Measurements from ENCODE around the gene LARP1.

The LARP1 gene

GRCh38 chr5:154840435-154841272, 85.5 kb downstream of the LARP1 start:
- H4K91ac ChIP-seq (ENCODE audit: low read depth, low read length), result no peak overlapping the region
- no CpG with 5 or more reads among the region's 6 CpGs for WGBS (ENCODE audit: extremely low coverage, insufficient coverage, insufficient read length)

GRCh38 chr5:154841273-154841661, 86.1 kb downstream of the LARP1 start:
- Histone ChIP-seq H2BK120ac (ENCODE audit: insufficient read depth, low read length, poor library complexity) (no peak overlapping the region), H3K23ac (ENCODE audit: low read length) (no peak overlapping the region), H2AK5ac (ENCODE audit: low read length) (no peak overlapping the region), H3K4me2 (ENCODE audit: low read length) (no peak overlapping the region), H4K8ac (ENCODE audit: low read depth, low read length) (no peak overlapping the region), H4K12ac (ENCODE audit: low read depth, low read length) (no peak overlapping the region), H2BK5ac (ENCODE audit: low read depth, low read length, poor library complexity) (no peak overlapping the region), H3K4ac (ENCODE audit: low read depth, low read length) (no peak overlapping the region), H3K27ac (ENCODE audit: low read depth, low read length) (no peak overlapping the region), H3K27me3 (ENCODE audit: insufficient read depth, low read length) (no peaks in the 10 kb centered on the region), H2BK12ac (ENCODE audit: low read length) (no peak overlapping the region), H3K14ac (ENCODE audit: low read length) (no peak overlapping the region), H4K91ac (ENCODE audit: low read depth, low read length) (no peak overlapping the region), H3K4me1 (ENCODE audit: control insufficient read depth in 1 of 2, insufficient read depth in 2 of 2, low read length in 2 of 2) (peaks cover 0 to 12% of the 10 kb centered on the region in 2 experiments), H3K79me1 (ENCODE audit: low read length) (no peaks in the 10 kb centered on the region), H3K79me2 (ENCODE audit: control insufficient read depth, insufficient read depth, low read length, poor library complexity) (no peaks in the 10 kb centered on the region), H3K4me3 (ENCODE audit: low read depth, low read length) (no peak overlapping the region), H3K9ac (ENCODE audit: low read length) (no peak overlapping the region), H3K9me3 (ENCODE audit: insufficient read depth, low read depth, low read length) (no peaks in the 10 kb centered on the region), H3K36me3 (ENCODE audit: control insufficient read depth in 1 of 2, insufficient read depth in 2 of 2, low read length in 2 of 2) (no peaks in the 10 kb centered on the region), H3K18ac (ENCODE audit: low read length) (no peak overlapping the region), H2AFZ (ENCODE audit: insufficient read depth, low read length, poor library complexity) (no peak overlapping the region)
- DNase-seq, result no peak

More at GRCh38 chr5:154840435-154841272, 85.5 kb downstream of the LARP1 start:
- Histone ChIP-seq H3K18ac (ENCODE audit: low read length) (no peak overlapping the region), H2BK5ac (ENCODE audit: low read depth, low read length, poor library complexity) (no peak overlapping the region), H4K12ac (ENCODE audit: low read depth, low read length) (no peak overlapping the region), H2AFZ (ENCODE audit: insufficient read depth, low read length, poor library complexity) (no peak overlapping the region), H3K27me3 (ENCODE audit: insufficient read depth, low read length) (no peaks in the 10 kb centered on the region), H3K27ac (ENCODE audit: low read depth, low read length) (no peak overlapping the region), H3K23ac (ENCODE audit: low read length) (no peak overlapping the region), H2BK12ac (ENCODE audit: low read length) (no peak overlapping the region), H3K4me3 (ENCODE audit: low read depth, low read length) (no peak overlapping the region), H3K9me3 (ENCODE audit: insufficient read depth, low read depth, low read length) (no peaks in the 10 kb centered on the region), H2BK120ac (ENCODE audit: insufficient read depth, low read length, poor library complexity) (no peak overlapping the region), H3K4me2 (ENCODE audit: low read length) (no peak overlapping the region), H4K8ac (ENCODE audit: low read depth, low read length) (no peak overlapping the region), H3K79me2 (ENCODE audit: control insufficient read depth, insufficient read depth, low read length, poor library complexity) (no peaks in the 10 kb centered on the region), H3K36me3 (ENCODE audit: control insufficient read depth in 1 of 2, insufficient read depth in 2 of 2, low read length in 2 of 2) (no peaks in the 10 kb centered on the region), H3K79me1 (ENCODE audit: low read length) (no peaks in the 10 kb centered on the region), H3K9ac (ENCODE audit: low read length) (no peak overlapping the region), H3K14ac (ENCODE audit: low read length) (no peak overlapping the region), H2AK5ac (ENCODE audit: low read length) (no peak overlapping the region), H3K4me1 (ENCODE audit: control insufficient read depth in 1 of 2, insufficient read depth in 2 of 2, low read length in 2 of 2) (peaks cover 0 to 12% of the 10 kb centered on the region in 2 experiments), H3K4ac (ENCODE audit: low read depth, low read length) (no peak overlapping the region)
- peak in 1 of 2 donors; percentile 3 for DNase-seq

- H4K12ac ChIP-seq (ENCODE audit: low read depth, low read length), result no peak overlapping the region
- no peak overlapping the region for H2AFZ ChIP-seq (ENCODE audit: insufficient read depth, low read length, poor library complexity)
- H3K14ac ChIP-seq (ENCODE audit: low read length), result no peak overlapping the region
- H3K4ac ChIP-seq (ENCODE audit: low read depth, low read length), result no peak overlapping the region
- no peak overlapping the region for H4K8ac ChIP-seq (ENCODE audit: low read depth, low read length)
- H3K79me2 ChIP-seq (ENCODE audit: control insufficient read depth, insufficient read depth, low read length, poor library complexity), result no peaks in the 10 kb centered on the region
- H3K18ac ChIP-seq (ENCODE audit: low read length), result no peak overlapping the region
- H3K4me3 ChIP-seq (ENCODE audit: low read depth, low read length), result no peak overlapping the region
- H3K9ac ChIP-seq (ENCODE audit: low read length), result no peak overlapping the region
- H3K79me1 ChIP-seq (ENCODE audit: low read length), result no peaks in the 10 kb centered on the region
- H2BK5ac ChIP-seq (ENCODE audit: low read depth, low read length, poor library complexity), result no peak overlapping the region
- WGBS (ENCODE audit: extremely low coverage, insufficient coverage, insufficient read length), result no CpG with 5 or more reads among the region's 6 CpGs
- no peaks in the 10 kb centered on the region for H3K36me3 ChIP-seq (ENCODE audit: control insufficient read depth in 1 of 2, insufficient read depth in 2 of 2, low read length in 2 of 2)
- no peak overlapping the region for H2AK5ac ChIP-seq (ENCODE audit: low read length)
- H3K9me3 ChIP-seq (ENCODE audit: insufficient read depth, low read depth, low read length), result no peaks in the 10 kb centered on the region
- no peak overlapping the region for H2BK120ac ChIP-seq (ENCODE audit: insufficient read depth, low read length, poor library complexity)
- H2BK12ac ChIP-seq (ENCODE audit: low read length), result no peak overlapping the region
- no peak for DNase-seq
- no peak overlapping the region for H4K91ac ChIP-seq (ENCODE audit: low read depth, low read length)
- no peak overlapping the region for H3K4me2 ChIP-seq (ENCODE audit: low read length)
- no peaks in the 10 kb centered on the region for H3K27me3 ChIP-seq (ENCODE audit: insufficient read depth, low read length)
- no peak overlapping the region for H3K23ac ChIP-seq (ENCODE audit: low read length)
- H3K27ac ChIP-seq (ENCODE audit: low read depth, low read length), result peak overlapping the region; percentile 19
- peaks cover 0 to 4% of the 10 kb centered on the region in 2 experiments for H3K4me1 ChIP-seq (ENCODE audit: control insufficient read depth in 1 of 2, insufficient read depth in 2 of 2, low read length in 2 of 2)
These were observed 87.7 kb downstream of the LARP1 start for GRCh38 chr5:154842689-154843530.

GRCh38 chr5:154844809-154845208, 89.6 kb downstream of the LARP1 start:
- DNase-seq, result no peak
- H3K14ac ChIP-seq (ENCODE audit: low read length), result no peak overlapping the region
- H2BK5ac ChIP-seq (ENCODE audit: low read depth, low read length, poor library complexity), result no peak overlapping the region
- no peak overlapping the region for H2BK120ac ChIP-seq (ENCODE audit: insufficient read depth, low read length, poor library complexity)
- no peak overlapping the region for H3K27ac ChIP-seq (ENCODE audit: low read depth, low read length)
- H3K4ac ChIP-seq (ENCODE audit: low read depth, low read length), result no peak overlapping the region
- H3K36me3 ChIP-seq (ENCODE audit: control insufficient read depth in 1 of 2, insufficient read depth in 2 of 2, low read length in 2 of 2), result no peaks in the 10 kb centered on the region
- WGBS (ENCODE audit: extremely low coverage, insufficient coverage, insufficient read length), result no CpG with 5 or more reads among the region's 5 CpGs
- H3K27me3 ChIP-seq (ENCODE audit: insufficient read depth, low read length), result no peaks in the 10 kb centered on the region
- H4K91ac ChIP-seq (ENCODE audit: low read depth, low read length), result no peak overlapping the region
- H2AFZ ChIP-seq (ENCODE audit: insufficient read depth, low read length, poor library complexity), result no peak overlapping the region
- no peaks in the 10 kb centered on the region for H3K9me3 ChIP-seq (ENCODE audit: insufficient read depth, low read depth, low read length)
- no peak overlapping the region for H3K23ac ChIP-seq (ENCODE audit: low read length)
- H4K8ac ChIP-seq (ENCODE audit: low read depth, low read length), result no peak overlapping the region
- H3K9ac ChIP-seq (ENCODE audit: low read length), result no peak overlapping the region
- no peak overlapping the region for H2BK12ac ChIP-seq (ENCODE audit: low read length)
- H4K12ac ChIP-seq (ENCODE audit: low read depth, low read length), result no peak overlapping the region
- no peak overlapping the region for H2AK5ac ChIP-seq (ENCODE audit: low read length)
- no peaks in the 10 kb centered on the region for H3K79me1 ChIP-seq (ENCODE audit: low read length)
- no peaks in the 10 kb centered on the region for H3K79me2 ChIP-seq (ENCODE audit: control insufficient read depth, insufficient read depth, low read length, poor library complexity)
- H3K4me1 ChIP-seq (ENCODE audit: control insufficient read depth in 1 of 2, insufficient read depth in 2 of 2, low read length in 2 of 2), result peaks cover 0 to 6% of the 10 kb centered on the region in 2 experiments
- H3K4me2 ChIP-seq (ENCODE audit: low read length), result no peak overlapping the region
- H3K18ac ChIP-seq (ENCODE audit: low read length), result no peak overlapping the region
- no peak overlapping the region for H3K4me3 ChIP-seq (ENCODE audit: low read depth, low read length)
